Measurements from ENCODE around the gene PCDHA1. TPM values are rescaled to one million over a fixed set of nuclear protein-coding genes. Genes with fewer than 3 reads are reported as not detected.

Gene PCDHA1
- total and polyA plus RNA-seq, 9 of the 15 experiments (the other 6 are each of a cell fraction or from before 2014, with no cell fraction given) = not detected

DNA sequence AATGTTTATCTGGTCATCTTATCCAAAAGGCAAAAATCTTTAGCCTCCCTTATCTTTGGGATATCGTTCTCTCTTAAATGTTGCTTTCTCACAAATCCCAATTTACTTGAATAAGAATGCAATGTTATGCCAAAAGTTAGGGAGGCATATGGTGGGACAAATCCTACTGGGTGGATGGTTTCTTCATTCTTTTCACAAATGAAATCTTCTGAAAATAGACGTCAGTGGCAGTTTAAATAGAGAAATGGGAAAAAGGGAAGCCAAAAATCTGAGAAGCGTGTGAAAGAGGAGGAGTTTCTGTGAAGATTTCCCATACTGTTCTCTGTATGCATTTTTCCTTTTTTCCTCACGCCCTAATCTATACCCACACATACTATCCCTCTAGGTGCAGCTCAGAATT is 137.7 kb downstream of the PCDHA1 start:
- in situ Hi-C loops (cut with MboI) (no loop called here), intact Hi-C loops (cut with micrococcal nuclease) (no loop called here)
- no peak for FAIRE-seq
- Histone ChIP-seq H4K20me1 (replicated peaks; ENCODE audit: control insufficient read depth, insufficient read depth, low read length) (no peaks in the 10 kb centered on the region), H2AFZ (ENCODE audit: low read depth, low read length) (no peak overlapping the region), H3K4me3 (no peak overlapping the region), H3K27me3 (ENCODE audit: control insufficient read depth in 2 of 2, insufficient read depth in 2 of 2, low read length in 2 of 2) (peaks cover 0 to 12% of the 10 kb centered on the region in 2 experiments; a peak in 1 of 5 replicates), H3K4me1 (replicated peaks in 1 of 2; ENCODE audit: control insufficient read depth in 2 of 2, insufficient read depth in 2 of 2, low read length in 2 of 2) (peaks cover 0 to 12% of the 10 kb centered on the region in 2 experiments; a peak in 1 of 5 replicates), H3K36me3 (ENCODE audit: control insufficient read depth, insufficient read depth, low read length) (no peaks in the 10 kb centered on the region), H3K9me1 (ENCODE audit: control insufficient read depth, insufficient read depth, low read length) (no peaks in the 10 kb centered on the region), H3K27ac (ENCODE audit: extremely low read depth, low read depth, low read length) (no peak overlapping the region), H3K4me2 (ENCODE audit: insufficient read depth, low read length) (no peak overlapping the region), H3K9ac (ENCODE audit: insufficient read depth in 1 of 2, low read depth in 2 of 2, low read length in 2 of 2) (no peak overlapping the region), H3K79me2 (ENCODE audit: control insufficient read depth, insufficient read depth, low read length) (no peaks in the 10 kb centered on the region), H3K9me3 (replicated peaks; ENCODE audit: control insufficient read depth, insufficient read depth, low read depth, low read length) (no peaks in the 10 kb centered on the region)
- DNase-seq (ENCODE audit: extremely low read depth in 1 of 4, low spot score in 3 of 4) = no peak
- POLR2A ChIA-PET = no interaction called here
- 2% methylated on average over 4 of the region's 4 CpGs for WGBS (ENCODE audit: insufficient coverage, low coverage, missing lambda C conversion rate)
- no peak for TF ChIP-seq SIN3A (IDR thresholded peaks at IDR 0.05; ENCODE audit: borderline replicate concordance in 2 of 2, control insufficient read depth in 1 of 2, low read depth in 2 of 2, low read length in 2 of 2)
- TF ChIP-seq MCM3 (IDR thresholded peaks at IDR 0.05) = no peak
- TF ChIP-seq HMG20B (CRISPR knock-in tag; IDR thresholded peaks at IDR 0.05) = no peak
- TF ChIP-seq CBX5 (IDR thresholded peaks at IDR 0.05; ENCODE audit: borderline replicate concordance, low read depth) = no peak
- TF ChIP-seq, protein P1, sequence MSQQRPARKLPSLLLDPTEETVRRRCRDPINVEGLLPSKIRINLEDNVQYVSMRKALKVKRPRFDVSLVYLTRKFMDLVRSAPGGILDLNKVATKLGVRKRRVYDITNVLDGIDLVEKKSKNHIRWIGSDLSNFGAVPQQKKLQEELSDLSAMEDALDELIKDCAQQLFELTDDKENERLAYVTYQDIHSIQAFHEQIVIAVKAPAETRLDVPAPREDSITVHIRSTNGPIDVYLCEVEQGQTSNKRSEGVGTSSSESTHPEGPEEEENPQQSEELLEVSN (IDR thresholded peaks at IDR 0.05; ENCODE audit: borderline replicate concordance in 1 of 2, extremely low read depth in 1 of 2, insufficient read depth in 1 of 2, insufficient read length in 1 of 2, low read depth in 1 of 2, low read length in 1 of 2, poor library complexity in 1 of 2, severe bottlenecking in 1 of 2) = no peak
- no peak for TF ChIP-seq ZNF551 (CRISPR knock-in tag; IDR thresholded peaks at IDR 0.05)
- no peak for TF ChIP-seq ZC3H4 (CRISPR knock-in tag; IDR thresholded peaks at IDR 0.05; ENCODE audit: borderline replicate concordance)
- no peak for TF ChIP-seq ZNF717 (CRISPR knock-in tag; IDR thresholded peaks at IDR 0.05)
- no peak for TF ChIP-seq C11orf30 (IDR thresholded peaks at IDR 0.05; ENCODE audit: low read depth)
- TF ChIP-seq MYC (IDR thresholded peaks at IDR 0.05; ENCODE audit: low read depth, low read length) = no peak
- no peak for TF ChIP-seq MYC (CRISPR knock-in tag; IDR thresholded peaks at IDR 0.05; ENCODE audit: borderline replicate concordance, low read depth)
- TF ChIP-seq, protein P2, sequence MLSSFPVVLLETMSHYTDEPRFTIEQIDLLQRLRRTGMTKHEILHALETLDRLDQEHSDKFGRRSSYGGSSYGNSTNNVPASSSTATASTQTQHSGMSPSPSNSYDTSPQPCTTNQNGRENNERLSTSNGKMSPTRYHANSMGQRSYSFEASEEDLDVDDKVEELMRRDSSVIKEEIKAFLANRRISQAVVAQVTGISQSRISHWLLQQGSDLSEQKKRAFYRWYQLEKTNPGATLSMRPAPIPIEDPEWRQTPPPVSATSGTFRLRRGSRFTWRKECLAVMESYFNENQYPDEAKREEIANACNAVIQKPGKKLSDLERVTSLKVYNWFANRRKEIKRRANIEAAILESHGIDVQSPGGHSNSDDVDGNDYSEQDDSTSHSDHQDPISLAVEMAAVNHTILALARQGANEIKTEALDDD (IDR thresholded peaks at IDR 0.05) = no peak
- CTCF ChIA-PET (ENCODE audit: low intra/inter-chr PET ratio) = no interaction called here
- BruUV-seq (replicated peaks) = no TSS peak
- no peak for ATAC-seq

Measured in K562 (cell line).